ENCODE measurements around the gene TBATA.

DNA sequence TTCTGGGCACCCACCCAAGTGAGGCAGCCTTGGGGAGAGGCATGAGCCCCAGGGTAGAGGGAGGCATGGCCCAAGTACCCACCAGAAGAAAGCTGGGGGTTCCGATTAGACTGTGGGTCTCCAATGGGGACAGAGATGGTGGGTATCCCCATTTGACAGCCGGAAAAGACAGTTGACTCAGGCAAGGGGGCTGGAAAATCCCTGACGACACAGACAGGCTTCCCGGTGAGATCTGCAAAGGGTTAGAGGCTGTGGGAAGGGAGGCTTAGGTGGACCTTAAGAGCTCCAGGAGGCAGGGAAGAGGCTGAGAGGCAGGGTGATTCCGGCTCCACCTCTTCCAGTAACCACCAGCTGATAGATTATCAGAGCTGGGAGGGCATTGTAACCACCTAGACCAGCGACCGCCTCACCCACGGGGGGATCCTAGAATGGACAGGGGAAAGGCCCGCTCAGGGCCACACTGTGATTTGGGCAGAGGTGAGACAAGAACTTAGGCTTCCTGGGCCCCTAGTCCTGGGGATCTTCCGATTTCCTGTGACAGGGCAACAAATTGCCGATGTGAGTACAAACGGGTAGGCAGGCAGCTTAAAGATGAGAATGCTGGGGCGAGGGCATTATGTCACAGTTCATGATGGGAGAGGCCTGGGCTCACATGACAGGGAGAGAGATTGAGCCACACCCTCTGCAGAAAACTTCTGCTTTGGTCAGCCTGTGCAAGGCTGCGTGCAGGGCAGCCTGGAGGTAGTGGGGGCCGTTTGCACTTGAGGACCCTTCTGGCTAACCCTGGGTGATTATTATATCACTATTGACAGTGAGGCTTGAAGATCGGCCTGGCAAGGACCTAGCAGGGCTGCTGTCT, 5.4 kb downstream of the TBATA start:
- TF ChIP-seq KDM5A (IDR thresholded peaks at IDR 0.05; ENCODE audit: low read length), result no peak
- TF ChIP-seq RAD21 (IDR thresholded peaks at IDR 0.05 in 1 of 2, conservative IDR thresholded peaks at IDR 0.05 in 1 of 2; ENCODE audit: low read depth in 2 of 2, low read length in 2 of 2), result no peak

Data from H1 (cell line).